DND-41 (cell line): ENCODE data around the gene CEMIP.

ENCODE experiments used
- EZH2 ChIP-seq: IDR thresholded peaks from 3 replicates; pipeline ENCODE4 v1.6.1; 2012; ENCODE audit warnings: borderline replicate concordance, low read depth, mild to moderate bottlenecking, moderate library complexity, low read length, inconsistent platforms; ENCODE audit not compliant: severe bottlenecking
- TF ChIP-seq, protein P1 (sequence below): IDR thresholded peaks from 2 replicates; pipeline ENCODE4 v1.5.1; 2012; ENCODE audit warnings: borderline replicate concordance, low read length, moderate library complexity, mild to moderate bottlenecking; ENCODE audit not compliant: poor library complexity, severe bottlenecking; ENCODE audit errors: extremely low read depth

GRCh38 chr15:80866936-80867335 is 87.8 kb downstream of the CEMIP start:
- TF ChIP-seq, protein P1, sequence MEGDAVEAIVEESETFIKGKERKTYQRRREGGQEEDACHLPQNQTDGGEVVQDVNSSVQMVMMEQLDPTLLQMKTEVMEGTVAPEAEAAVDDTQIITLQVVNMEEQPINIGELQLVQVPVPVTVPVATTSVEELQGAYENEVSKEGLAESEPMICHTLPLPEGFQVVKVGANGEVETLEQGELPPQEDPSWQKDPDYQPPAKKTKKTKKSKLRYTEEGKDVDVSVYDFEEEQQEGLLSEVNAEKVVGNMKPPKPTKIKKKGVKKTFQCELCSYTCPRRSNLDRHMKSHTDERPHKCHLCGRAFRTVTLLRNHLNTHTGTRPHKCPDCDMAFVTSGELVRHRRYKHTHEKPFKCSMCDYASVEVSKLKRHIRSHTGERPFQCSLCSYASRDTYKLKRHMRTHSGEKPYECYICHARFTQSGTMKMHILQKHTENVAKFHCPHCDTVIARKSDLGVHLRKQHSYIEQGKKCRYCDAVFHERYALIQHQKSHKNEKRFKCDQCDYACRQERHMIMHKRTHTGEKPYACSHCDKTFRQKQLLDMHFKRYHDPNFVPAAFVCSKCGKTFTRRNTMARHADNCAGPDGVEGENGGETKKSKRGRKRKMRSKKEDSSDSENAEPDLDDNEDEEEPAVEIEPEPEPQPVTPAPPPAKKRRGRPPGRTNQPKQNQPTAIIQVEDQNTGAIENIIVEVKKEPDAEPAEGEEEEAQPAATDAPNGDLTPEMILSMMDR: no peak
- no peak for TF ChIP-seq EZH2
